NB4 (cell line): Measurements from ENCODE around the gene SEMA6B.

Experiments used
- DNase-seq: peaks from one replicate; pipeline ENCODE4 v3.0.0; 2010; ENCODE audit warnings: low read depth
- H3K4me3 ChIP-seq: one replicate; pipeline ENCODE4 v1.5.1; 2011; ENCODE audit warnings: mild to moderate bottlenecking, low read depth, low read length, moderate library complexity
- MAX ChIP-seq: IDR thresholded peaks from 2 replicates; pipeline ENCODE4 v1.6.1; 2011; ENCODE audit warnings: low read depth, low read length
- MYC ChIP-seq: IDR thresholded peaks from 2 replicates; pipeline ENCODE4 v1.6.1; 2011; ENCODE audit warnings: low read depth, low read length
- POLR2A ChIP-seq: IDR thresholded peaks from 2 replicates; pipeline ENCODE4 v1.6.1; 2011; ENCODE audit warnings: mild to moderate bottlenecking; ENCODE audit not compliant: insufficient read length; ENCODE audit errors: extremely low read depth
- TF ChIP-seq, protein P1 (sequence below): IDR thresholded peaks from one replicate; pipeline ENCODE4 v1.5.1; 2012; ENCODE audit warnings: low read depth, low read length

SEMA6B gene

DNA sequence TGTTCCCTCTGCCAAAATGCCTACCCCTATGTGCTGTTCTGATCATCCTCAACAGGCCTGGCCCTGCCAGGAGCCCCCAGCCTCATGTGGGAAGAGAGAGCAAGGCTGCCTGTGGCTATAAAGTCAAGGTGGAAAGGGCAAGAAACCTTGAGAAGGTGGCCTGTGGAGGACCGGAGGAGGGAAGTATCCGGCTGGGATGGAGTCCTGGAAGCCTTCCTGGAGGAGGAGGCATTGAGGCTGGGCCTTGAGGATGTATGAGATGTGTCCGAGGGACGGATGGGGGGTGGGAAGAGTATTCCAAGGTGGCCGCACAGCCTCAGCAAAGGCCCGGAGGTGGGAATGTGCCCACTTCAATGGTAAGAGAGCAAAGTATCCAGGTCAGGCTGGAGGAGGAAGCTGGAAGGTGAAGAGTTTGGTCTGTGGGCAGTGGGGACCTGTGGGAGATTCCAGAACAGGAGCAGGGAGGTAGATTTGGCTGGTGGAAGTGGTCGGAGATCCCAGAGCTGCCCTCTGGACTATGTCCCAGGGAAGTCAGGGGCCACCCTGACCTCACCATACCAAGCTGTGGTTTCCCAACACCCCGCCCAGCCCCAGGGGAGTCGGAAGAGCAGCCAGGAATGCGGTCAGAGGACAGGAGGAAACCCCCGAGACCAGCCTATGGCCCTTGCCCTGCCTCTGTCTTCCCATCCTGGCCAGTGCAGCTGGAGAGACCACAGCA lies 38.2 kb downstream of the SEMA6B start:
- DNase-seq: no peak
- no peak overlapping the region for H3K4me3 ChIP-seq
- TF ChIP-seq, protein P1, sequence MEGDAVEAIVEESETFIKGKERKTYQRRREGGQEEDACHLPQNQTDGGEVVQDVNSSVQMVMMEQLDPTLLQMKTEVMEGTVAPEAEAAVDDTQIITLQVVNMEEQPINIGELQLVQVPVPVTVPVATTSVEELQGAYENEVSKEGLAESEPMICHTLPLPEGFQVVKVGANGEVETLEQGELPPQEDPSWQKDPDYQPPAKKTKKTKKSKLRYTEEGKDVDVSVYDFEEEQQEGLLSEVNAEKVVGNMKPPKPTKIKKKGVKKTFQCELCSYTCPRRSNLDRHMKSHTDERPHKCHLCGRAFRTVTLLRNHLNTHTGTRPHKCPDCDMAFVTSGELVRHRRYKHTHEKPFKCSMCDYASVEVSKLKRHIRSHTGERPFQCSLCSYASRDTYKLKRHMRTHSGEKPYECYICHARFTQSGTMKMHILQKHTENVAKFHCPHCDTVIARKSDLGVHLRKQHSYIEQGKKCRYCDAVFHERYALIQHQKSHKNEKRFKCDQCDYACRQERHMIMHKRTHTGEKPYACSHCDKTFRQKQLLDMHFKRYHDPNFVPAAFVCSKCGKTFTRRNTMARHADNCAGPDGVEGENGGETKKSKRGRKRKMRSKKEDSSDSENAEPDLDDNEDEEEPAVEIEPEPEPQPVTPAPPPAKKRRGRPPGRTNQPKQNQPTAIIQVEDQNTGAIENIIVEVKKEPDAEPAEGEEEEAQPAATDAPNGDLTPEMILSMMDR: no peak
- no peak for TF ChIP-seq MYC
- TF ChIP-seq POLR2A: no peak
- no peak for TF ChIP-seq MAX

GRCh38 chr19:4519521-4520277 lies 39.8 kb downstream of the SEMA6B start:
- no peak for DNase-seq
- no peak for TF ChIP-seq MYC
- TF ChIP-seq, protein P1: no peak
- no peak for TF ChIP-seq MAX
- TF ChIP-seq POLR2A: no peak

GRCh38 chr19:4519172-4519496 lies 40.4 kb downstream of the SEMA6B start:
- DNase-seq: no peak
- no peak overlapping the region for H3K4me3 ChIP-seq
- no peak for TF ChIP-seq POLR2A
- TF ChIP-seq, protein P1: no peak
- no peak for TF ChIP-seq MYC
- TF ChIP-seq MAX: no peak

More at GRCh38 chr19:4519521-4520277, 39.8 kb downstream of the SEMA6B start:
- H3K4me3 ChIP-seq: no peak overlapping the region

GRCh38 chr19:4518345-4519171 lies 40.9 kb downstream of the SEMA6B start, which contains the start of gene PLIN4:
Gene PLIN4 (minus strand): TSS chr19:4518486. CDS start chr19:4518272, 214 bp downstream.
- no peak for TF ChIP-seq MYC
- no peak for TF ChIP-seq MAX
- TF ChIP-seq POLR2A: no peak
- TF ChIP-seq, protein P1: no peak
- no peak within 1 kb of the TSS for H3K4me3 ChIP-seq
- no peak for DNase-seq

DNA sequence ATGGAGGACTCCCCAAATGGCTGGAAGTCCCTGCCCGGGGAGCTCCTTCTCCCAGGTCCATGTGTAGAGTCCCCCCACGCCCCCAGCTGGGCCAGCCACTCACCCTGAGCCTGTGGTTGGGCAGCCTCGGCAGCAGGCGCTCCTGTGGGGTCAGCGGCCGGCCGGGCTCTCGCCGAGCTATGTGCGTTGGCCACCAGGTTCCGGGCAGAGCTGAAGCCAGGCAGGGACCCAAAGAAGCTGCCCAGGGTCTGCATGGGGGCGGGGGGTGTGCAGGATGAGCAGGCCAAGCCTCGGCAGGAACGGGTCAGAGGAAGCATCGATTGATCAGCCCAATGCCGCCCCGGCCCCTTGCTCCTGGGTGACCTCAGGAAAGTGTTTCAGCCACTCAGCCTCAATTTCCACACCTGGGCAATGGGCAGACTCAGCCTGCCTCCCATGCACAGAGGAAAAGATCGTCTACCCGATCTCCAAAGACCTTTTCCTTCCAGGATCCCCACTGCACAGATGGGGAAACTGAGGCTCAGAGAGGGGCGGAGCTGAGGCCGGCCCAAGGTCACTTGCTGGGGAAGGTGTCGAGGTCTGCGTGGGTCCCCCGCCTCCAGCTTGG lies 41.9 kb downstream of the SEMA6B start:
- no peak for DNase-seq
- TF ChIP-seq MAX (no peak), MYC (no peak), POLR2A (no peak)
- TF ChIP-seq, protein P1: no peak
- H3K4me3 ChIP-seq: no peak overlapping the region
